Tibial artery (tissue), 4 donors: Measurements from ENCODE around the gene NCAPD2.

Source experiments
- DNase-seq, 2 donors: peaks; one replicate each; pipeline ENCODE4 v3.0.0-alpha.2; 2019
- H3K27ac ChIP-seq, 2 donors: fragments of 200-600 bp; sonication (generic) in 1 of 2; 1 replicate in 1 of 2; 2 replicates in 1 of 2; pipeline ENCODE4 v1.5.1; 2018 to 2019; ENCODE audit warnings: mild to moderate bottlenecking in 1 of 2
- H3K27me3 ChIP-seq, 2 donors: fragments of 200-600 bp; sonication (generic) in 1 of 2; one replicate each; pipeline versions ENCODE4 v1.5.1 to v1.6.0; 2016 to 2019
- H3K36me3 ChIP-seq, 3 donors: fragments of 200-600 bp; sonication (generic) in 2 of 3; one replicate each; pipeline ENCODE4 v1.5.1; 2016 to 2019; ENCODE audit warnings: mild to moderate bottlenecking in 2 of 3
- H3K4me1 ChIP-seq, 4 donors: fragments of 200-600 bp; sonication (generic) in 2 of 4; 1 replicate in 3 of 4; 2 replicates in 1 of 4; pipeline ENCODE4 v1.5.1; 2016 to 2019
- H3K4me3 ChIP-seq, 2 donors: fragments of 200-600 bp; sonication (generic) in 1 of 2; 1 replicate in 1 of 2; 2 replicates in 1 of 2; pipeline ENCODE4 v1.5.1; 2018 to 2019; ENCODE audit warnings: mild to moderate bottlenecking in 2 of 2
- H3K9me3 ChIP-seq, 3 donors: fragments of 200-600 bp; sonication (generic) in 1 of 3; one replicate each; pipeline ENCODE4 v1.5.1; 2016 to 2019
- CTCF ChIP-seq, 2 experiments: fragments of 200-600 bp in 1 of 2; fragments of 450-650 bp in 1 of 2; IDR thresholded peaks; one replicate each; pipeline ENCODE4 v1.5.1; 2017 to 2019; ENCODE audit warnings: antibody characterized with exemption in 2 of 2, mild to moderate bottlenecking in 1 of 2, moderate library complexity in 1 of 2
- intact Hi-C: fragments of 100-400 bp; cut with DNase I; formaldehyde crosslinking; loops from one replicate; pipeline ENCODE4 v1.15.0; 2023; ENCODE audit warnings: low total_unique reads

Gene NCAPD2

GRCh38 chr12:6528539-6529235 lies 34.8 kb downstream of the NCAPD2 start:
- Histone ChIP-seq H3K9me3 (no peaks in the 10 kb centered on the region), H3K27ac (no peak overlapping the region), H3K4me3 (no peak overlapping the region), H3K4me1 (peaks cover 0 to 18% (median 17%) of the 10 kb centered on the region in 4 donors), H3K27me3 (no peaks in the 10 kb centered on the region), H3K36me3 (peaks cover 64 to 78% (median 77%) of the 10 kb centered on the region in 3 donors)
- TF ChIP-seq CTCF (IDR thresholded peaks at IDR 0.05) = no peak
- no peak for DNase-seq
- intact Hi-C loops = loop anchor here (10.0 kb wide), 1 partner anchor 54 kb away; the partner anchor contains the start of gene VAMP1

GRCh38 chr12:6529291-6529737 lies 35.4 kb downstream of the NCAPD2 start:
- Histone ChIP-seq H3K27ac (no peak overlapping the region), H3K36me3 (peaks cover 61 to 72% (median 71%) of the 10 kb centered on the region in 3 donors)
- DNase-seq = no peak

GRCh38 chr12:6530576-6531260 lies 36.8 kb downstream of the NCAPD2 start:
- intact Hi-C loops = loop anchor here (5.0 to 10.0 kb wide), 3 partner anchors 38 to 316 kb away; partner anchors contain the start of genes MRPL51, NCAPD2 and TNFRSF1A
- TF ChIP-seq CTCF (IDR thresholded peaks at IDR 0.05) = no peak
- H3K27ac ChIP-seq = no peak overlapping the region
- H3K4me3 ChIP-seq = no peak overlapping the region
- no peak for DNase-seq
- H3K27me3 ChIP-seq = no peaks in the 10 kb centered on the region
- H3K4me1 ChIP-seq = peaks cover 0 to 25% (median 21%) of the 10 kb centered on the region in 4 donors
- H3K9me3 ChIP-seq = no peaks in the 10 kb centered on the region
- H3K36me3 ChIP-seq = peaks cover 50 to 58% (median 57%) of the 10 kb centered on the region in 3 donors

More at GRCh38 chr12:6529291-6529737, 35.4 kb downstream of the NCAPD2 start:
- H3K4me1 ChIP-seq = peaks cover 0 to 20% (median 17%) of the 10 kb centered on the region in 4 donors
- H3K27me3 ChIP-seq = no peaks in the 10 kb centered on the region
- intact Hi-C loops = loop anchor here (10.0 kb wide), 1 partner anchor 55 kb away; the partner anchor contains the start of gene VAMP1
- H3K4me3 ChIP-seq = no peak overlapping the region
- no peak for TF ChIP-seq CTCF (IDR thresholded peaks at IDR 0.05)
- no peaks in the 10 kb centered on the region for H3K9me3 ChIP-seq

- peaks cover 0 to 41% (median 37%) of the 10 kb centered on the region in 4 donors for H3K4me1 ChIP-seq
- peak overlapping the region; percentile 81 to 98 for H3K4me3 ChIP-seq
- DNase-seq = peak; percentile 66 to 91
- H3K27ac ChIP-seq = peak overlapping the region; percentile 95 to 98
- intact Hi-C loops = loop anchor here (5.0 to 10.0 kb wide), 3 partner anchors 40 to 317 kb away; partner anchors contain the start of genes MRPL51, NCAPD2 and TNFRSF1A
- no peak for TF ChIP-seq CTCF (IDR thresholded peaks at IDR 0.05)
- H3K9me3 ChIP-seq = no peaks in the 10 kb centered on the region
- no peaks in the 10 kb centered on the region for H3K27me3 ChIP-seq
- H3K36me3 ChIP-seq = peaks cover 46 to 56% (median 56%) of the 10 kb centered on the region in 3 donors
These were observed 38.4 kb downstream of the NCAPD2 start for GRCh38 chr12:6532051-6532926.
